ENCODE measurements around the gene NPPB. TPM values are rescaled to one million over a fixed set of nuclear protein-coding genes. Genes with fewer than 3 reads are reported as not detected.

NPPB gene
- polyA plus RNA-seq, 1 donor from 2014 or later = not detected

- TF ChIP-seq RAD21 (conservative IDR thresholded peaks at IDR 0.05) (no peak), MXI1 (conservative IDR thresholded peaks at IDR 0.05; ENCODE audit: poor library complexity, severe bottlenecking) (no peak), TAF1 (IDR thresholded peaks at IDR 0.05; ENCODE audit: low read depth) (no peak), REST (IDR thresholded peaks at IDR 0.05; ENCODE audit: borderline replicate concordance) (no peak), SMC3 (conservative IDR thresholded peaks at IDR 0.05; ENCODE audit: poor library complexity) (no peak), EP300 (conservative IDR thresholded peaks at IDR 0.05; ENCODE audit: poor library complexity, severe bottlenecking) (no peak), CTCF (IDR thresholded peaks at IDR 0.05; ENCODE audit: poor library complexity, severe bottlenecking) (no peak), POLR2AphosphoS5 (IDR thresholded peaks at IDR 0.05) (no peak), EZH2 (IDR thresholded peaks at IDR 0.05; ENCODE audit: borderline replicate concordance, insufficient read depth, low read length, poor library complexity, severe bottlenecking) (no peak)
- H3F3A ChIP-seq (ENCODE audit: insufficient read depth, low read length, poor library complexity, severe bottlenecking) = no peaks in the 10 kb centered on the region
- H3K4me3 ChIP-seq (ENCODE audit: low read length) = no peak within 1 kb of the TSS
- no peak within 1 kb of the TSS for H3K27ac ChIP-seq (ENCODE audit: low read length)
- H3K9me2 ChIP-seq (ENCODE audit: insufficient read depth, low read length) = no peaks in the 10 kb centered on the region
- H3K4me2 ChIP-seq (ENCODE audit: low read length) = no peak within 1 kb of the TSS
- H3K27me3 ChIP-seq (ENCODE audit: insufficient read depth, low read depth, low read length) = no peaks in the 10 kb centered on the region
- no peak within 1 kb of the TSS for H2AFZ ChIP-seq (ENCODE audit: low read depth, low read length)
- H3K36me3 ChIP-seq (ENCODE audit: insufficient read depth, low read length) = no peaks in the 10 kb centered on the region
- no peak within 1 kb of the TSS for H3K9ac ChIP-seq (ENCODE audit: low read length)
- H4K20me1 ChIP-seq (ENCODE audit: insufficient read depth) = no peaks in the 10 kb centered on the region
- no peaks in the 10 kb centered on the region for H3K9me3 ChIP-seq (ENCODE audit: low read length)
- H3K79me2 ChIP-seq (replicated peaks; ENCODE audit: insufficient read depth, low read length) = no peaks in the 10 kb centered on the region
Measured at GRCh38 chr1:11847667-11848372, 10.9 kb downstream of the NPPB start, which contains the start of gene NPPA. Gene NPPA, minus strand, starts transcription at chr1:11847783. Its CDS starts 99 bp downstream, at chr1:11847684.

- peak overlapping the region; percentile 90 for H3K27ac ChIP-seq (ENCODE audit: low read length)
- no peak overlapping the region for H2AFZ ChIP-seq (ENCODE audit: low read depth, low read length)
- H3K9me2 ChIP-seq (ENCODE audit: insufficient read depth, low read length) = no peaks in the 10 kb centered on the region
- H3F3A ChIP-seq (ENCODE audit: insufficient read depth, low read length, poor library complexity, severe bottlenecking) = no peaks in the 10 kb centered on the region
- H3K4me2 ChIP-seq (ENCODE audit: low read length) = peak overlapping the region; percentile 62
- no peaks in the 10 kb centered on the region for H4K20me1 ChIP-seq (ENCODE audit: insufficient read depth)
- no peaks in the 10 kb centered on the region for H3K79me2 ChIP-seq (replicated peaks; ENCODE audit: insufficient read depth, low read length)
- no peaks in the 10 kb centered on the region for H3K9me3 ChIP-seq (ENCODE audit: low read length)
- peak overlapping the region; percentile 56 for H3K9ac ChIP-seq (ENCODE audit: low read length)
- H3K36me3 ChIP-seq (ENCODE audit: insufficient read depth, low read length) = no peaks in the 10 kb centered on the region
- TF ChIP-seq MXI1 (conservative IDR thresholded peaks at IDR 0.05; ENCODE audit: poor library complexity, severe bottlenecking) (no peak), EP300 (conservative IDR thresholded peaks at IDR 0.05; ENCODE audit: poor library complexity, severe bottlenecking) (peak; percentile 81), TAF1 (IDR thresholded peaks at IDR 0.05; ENCODE audit: low read depth) (no peak), SMC3 (conservative IDR thresholded peaks at IDR 0.05; ENCODE audit: poor library complexity) (peak; percentile 47), EZH2 (IDR thresholded peaks at IDR 0.05; ENCODE audit: borderline replicate concordance, insufficient read depth, low read length, poor library complexity, severe bottlenecking) (no peak), CTCF (IDR thresholded peaks at IDR 0.05; ENCODE audit: poor library complexity, severe bottlenecking) (peak; percentile 69), POLR2AphosphoS5 (IDR thresholded peaks at IDR 0.05) (peak; percentile 55), RAD21 (conservative IDR thresholded peaks at IDR 0.05) (peak; percentile 56), REST (IDR thresholded peaks at IDR 0.05; ENCODE audit: borderline replicate concordance) (peak; percentile 16)
- peak overlapping the region; percentile 41 for H3K4me3 ChIP-seq (ENCODE audit: low read length)
- no peaks in the 10 kb centered on the region for H3K27me3 ChIP-seq (ENCODE audit: insufficient read depth, low read depth, low read length)
Measured at GRCh38 chr1:11845641-11846335, 13.0 kb downstream of the NPPB start.

Measured in neural cell (in vitro differentiated cells).